Stimulated activated CD4-positive, alpha-beta T cell treated with anti-CD3 and anti-CD28 coated beads, Interleukin-4, amount 100 ng/mL, for 1 hour (primary cell): ENCODE data around the gene DUOX1.
"Not testable (repeated sequence)": the region's sequence is repeated elsewhere in the genome, so short reads cannot be mapped to it uniquely, and the experiment has no call there.

Source experiments
- DNase-seq: peaks from one replicate; pipeline ENCODE4 v3.0.0-alpha.2; 2020

Gene DUOX1

GRCh38 chr15:45129651-45130129 lies at the start of gene DUOX1, which contains the start of gene DUOXA1:
DUOX1 (plus strand) TSS chr15:45129994; CDS start chr15:45131967, 1,973 bp downstream.
DUOXA1 (minus strand) TSS chr15:45129879; CDS start chr15:45123014, 6,865 bp downstream.
- DNase-seq: peak; percentile 44

GRCh38 chr15:45080593-45080992 lies 49.2 kb upstream of the DUOX1 start:
- DNase-seq: not testable (repeated sequence)

GRCh38 chr15:45082412-45082811 lies 47.4 kb upstream of the DUOX1 start:
- not testable (repeated sequence) for DNase-seq

DNA sequence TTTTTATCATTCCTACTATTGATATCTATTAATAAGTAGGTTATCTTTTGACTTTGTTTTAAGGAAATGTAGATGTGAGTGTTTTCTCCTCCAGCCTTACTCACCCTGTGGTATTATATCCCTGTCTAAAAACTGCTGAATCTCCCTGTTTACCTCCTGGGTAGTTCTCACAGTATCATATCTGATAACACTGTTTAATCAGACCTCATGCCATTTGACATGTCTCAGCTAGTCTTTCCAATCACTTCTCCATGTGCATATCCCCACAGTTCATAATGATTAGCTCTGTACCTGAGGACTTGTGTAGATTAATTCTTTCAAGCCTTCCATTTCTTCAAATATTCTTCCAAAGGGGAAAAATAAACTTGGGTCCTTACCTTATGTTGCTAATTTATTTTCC lies 46.6 kb upstream of the DUOX1 start:
- DNase-seq: no peak

DNA sequence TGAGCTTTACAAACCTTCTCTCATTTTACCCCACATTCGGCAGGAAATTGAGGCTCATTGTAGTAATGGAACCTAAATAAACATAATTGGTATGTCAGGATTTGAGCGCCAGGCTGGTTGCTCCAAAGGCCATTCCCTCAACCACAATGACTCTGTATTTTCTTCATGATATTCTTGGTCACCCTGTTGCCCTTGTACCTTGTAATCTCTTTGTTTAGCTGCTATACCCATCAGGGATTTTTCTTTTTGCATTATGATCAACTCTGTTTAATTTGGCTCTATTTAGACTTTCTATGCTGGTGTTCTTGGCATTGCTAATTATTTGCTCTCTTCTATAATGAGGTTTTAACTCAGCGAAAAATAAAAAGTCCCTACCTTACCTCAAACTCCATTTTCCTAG lies 45.6 kb upstream of the DUOX1 start:
- no peak for DNase-seq

- no peak for DNase-seq
Observed at GRCh38 chr15:45087513-45087912, 42.3 kb upstream of the DUOX1 start.

DNA sequence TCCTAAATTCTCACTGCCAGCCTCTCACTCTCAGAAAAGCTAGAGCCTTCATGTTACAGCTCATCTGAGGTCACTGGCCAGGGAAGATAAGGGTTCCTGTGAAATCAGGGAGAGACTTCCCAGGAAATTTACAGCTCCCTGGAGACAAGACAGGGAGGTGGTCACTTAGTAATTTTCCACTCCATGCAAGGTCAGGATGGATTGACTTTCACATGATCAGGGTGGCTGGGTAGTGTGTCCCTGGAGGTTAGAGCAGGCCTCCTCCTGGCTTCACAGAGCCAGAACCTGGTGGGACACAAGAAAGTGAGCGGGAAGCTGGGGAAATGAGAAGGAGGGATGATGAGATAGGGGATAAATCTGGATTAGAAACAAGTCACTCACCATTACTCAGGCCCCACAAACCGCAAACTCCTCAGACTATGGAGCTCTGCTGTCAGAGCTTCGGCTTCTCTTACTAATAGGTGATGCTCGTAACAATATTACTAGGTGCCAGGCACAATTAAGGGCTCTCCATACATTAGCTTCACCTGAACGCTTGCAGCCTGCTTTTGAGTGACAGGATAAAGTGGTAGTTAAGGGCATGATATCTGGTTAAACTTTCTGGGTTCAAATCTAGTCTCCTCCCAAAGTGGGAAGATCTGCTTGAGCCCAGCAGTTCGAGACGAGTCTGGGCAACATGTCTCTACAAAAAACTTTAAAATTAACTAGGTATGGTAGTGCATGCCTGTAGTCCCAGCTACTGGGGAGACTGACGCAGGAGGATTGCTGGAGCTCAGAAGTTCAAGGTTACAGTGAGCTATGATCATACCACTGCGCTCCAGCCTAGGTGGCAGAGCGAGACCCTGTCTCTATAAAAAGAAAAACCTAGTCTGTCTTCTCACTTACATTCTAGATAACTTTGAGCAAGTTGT lies 40.7 kb upstream of the DUOX1 start:
- no peak for DNase-seq

DNA sequence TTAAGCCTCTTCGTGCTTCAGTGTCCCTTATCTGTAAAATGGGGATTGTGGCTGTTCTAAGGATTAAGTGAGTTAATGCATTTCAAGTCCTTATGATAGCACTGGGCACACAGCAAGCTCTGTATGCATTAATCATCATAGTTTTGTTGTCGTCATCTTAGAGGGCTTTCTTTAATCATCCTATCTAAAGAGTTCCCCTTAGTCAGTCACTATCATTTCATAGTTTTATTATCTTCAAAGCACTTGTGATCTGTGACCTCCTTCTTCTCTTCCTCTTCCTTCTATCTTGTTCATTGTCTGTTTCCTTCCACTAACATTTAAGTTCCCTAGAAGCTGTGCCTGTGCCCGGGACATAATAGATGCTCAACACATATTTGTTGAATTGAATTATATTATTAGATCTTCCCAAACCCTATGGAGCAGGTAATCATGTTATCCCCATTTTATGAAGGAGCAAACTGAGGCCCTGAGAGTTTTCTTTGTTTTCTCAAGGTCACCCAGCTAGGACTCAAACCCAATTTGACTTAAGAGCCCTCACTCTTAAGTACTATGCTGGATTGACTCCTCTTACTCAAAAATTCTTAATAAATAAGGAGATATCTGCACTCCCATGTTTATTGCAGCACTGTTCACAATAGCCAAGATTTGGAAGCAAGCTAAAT lies 40.0 kb upstream of the DUOX1 start:
- DNase-seq: no peak

DNA sequence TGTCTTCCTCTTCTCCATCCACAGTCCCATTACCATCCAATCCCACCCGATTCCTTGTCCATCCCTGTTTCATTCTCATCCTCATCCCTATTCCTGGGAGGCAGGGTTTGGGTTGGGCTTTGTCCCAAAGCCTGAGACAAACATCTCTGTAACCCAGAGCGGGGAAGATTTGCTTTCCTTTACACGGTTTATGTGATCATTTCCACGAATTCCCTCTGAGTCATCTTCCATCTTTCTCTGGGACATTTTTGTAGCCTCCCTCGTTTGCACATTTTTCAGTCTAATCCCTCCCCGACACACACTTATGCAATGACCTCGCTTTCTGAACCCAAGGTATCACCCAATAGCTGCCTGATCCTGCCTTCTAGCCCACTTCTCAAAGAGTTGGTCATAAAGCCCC lies 38.6 kb upstream of the DUOX1 start:
- no peak for DNase-seq

GRCh38 chr15:45091576-45091975 lies 38.2 kb upstream of the DUOX1 start:
- no peak for DNase-seq

- DNase-seq: no peak
Observed at GRCh38 chr15:45093013-45093412, 36.8 kb upstream of the DUOX1 start.

DNA sequence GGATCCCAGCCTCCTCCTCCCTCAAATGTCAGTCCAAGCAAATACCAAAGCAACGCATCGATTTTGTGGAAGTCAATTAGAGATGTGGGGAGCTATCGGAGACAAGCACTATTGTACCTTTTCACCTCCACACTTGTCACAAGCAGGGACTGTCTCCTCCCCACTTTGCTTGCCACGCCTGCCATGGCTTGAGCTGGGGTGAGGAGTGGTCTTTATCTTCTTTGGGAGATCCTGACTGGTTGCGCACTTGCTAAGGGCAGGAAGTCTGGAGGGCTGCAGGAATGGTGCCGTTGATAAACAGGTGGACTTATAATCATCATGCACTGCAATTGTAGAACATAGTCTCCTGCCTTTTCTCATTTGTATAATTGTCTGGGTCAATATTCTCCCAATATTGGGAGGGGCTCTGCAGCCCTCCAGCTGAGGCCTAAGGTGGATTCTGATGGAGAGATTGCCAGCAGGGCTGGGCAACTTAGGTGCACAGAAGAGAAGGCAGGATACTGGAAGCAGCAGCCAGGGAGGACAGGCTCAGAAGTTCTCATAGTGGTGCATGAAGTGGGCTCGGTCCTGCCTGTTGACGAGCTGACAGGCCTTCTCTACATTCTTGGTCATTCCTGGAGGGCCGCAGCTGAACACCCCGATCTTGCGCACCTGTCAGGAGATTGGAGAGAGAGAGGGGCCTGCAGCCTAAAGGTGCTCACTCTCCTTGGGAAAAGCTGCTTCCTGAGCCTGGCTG lies 36.0 kb upstream of the DUOX1 start:
- no peak for DNase-seq

- DNase-seq: no peak
Observed at GRCh38 chr15:45094358-45094730, 35.5 kb upstream of the DUOX1 start.

DNA sequence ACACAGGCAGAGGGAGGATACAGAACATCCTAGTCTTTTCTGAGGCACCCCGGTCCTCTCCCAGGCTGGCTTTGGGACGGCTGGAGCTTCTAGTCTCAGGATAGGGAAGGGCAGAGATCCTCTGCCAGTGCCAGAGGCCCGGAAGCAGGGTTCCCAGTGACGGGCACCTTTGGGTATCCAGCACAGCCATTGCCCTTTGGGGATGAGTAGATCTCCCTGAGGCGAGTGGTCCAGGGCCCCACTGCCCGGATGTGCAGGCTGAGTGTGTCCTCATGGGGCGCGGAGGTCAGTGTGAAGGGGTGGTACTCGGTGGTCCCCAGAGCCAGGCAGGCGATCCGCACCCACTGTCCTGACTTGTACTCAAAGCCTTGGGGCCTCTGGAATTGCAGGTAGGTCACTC lies 34.1 kb upstream of the DUOX1 start:
- DNase-seq: no peak

DNA sequence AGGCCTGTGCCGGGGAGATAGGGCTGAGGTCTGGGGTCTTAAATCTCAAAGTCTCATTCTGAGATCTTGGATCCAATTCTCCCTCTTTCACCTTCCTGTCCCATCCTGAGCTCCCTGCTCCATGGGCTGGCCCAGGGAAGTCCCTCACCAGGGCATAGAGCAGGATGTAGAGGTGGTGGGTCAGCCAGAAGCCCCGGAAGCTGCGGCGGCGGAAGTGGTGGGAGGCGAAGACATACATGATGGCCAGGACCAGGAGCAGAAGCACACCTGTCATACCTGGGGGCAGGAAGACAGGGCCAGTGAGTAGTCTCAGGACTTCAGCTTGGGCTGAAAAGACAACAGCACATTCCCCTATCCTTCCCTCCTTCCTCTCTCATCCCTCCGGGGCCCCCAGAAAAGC lies 32.3 kb upstream of the DUOX1 start:
- DNase-seq: no peak

DNA sequence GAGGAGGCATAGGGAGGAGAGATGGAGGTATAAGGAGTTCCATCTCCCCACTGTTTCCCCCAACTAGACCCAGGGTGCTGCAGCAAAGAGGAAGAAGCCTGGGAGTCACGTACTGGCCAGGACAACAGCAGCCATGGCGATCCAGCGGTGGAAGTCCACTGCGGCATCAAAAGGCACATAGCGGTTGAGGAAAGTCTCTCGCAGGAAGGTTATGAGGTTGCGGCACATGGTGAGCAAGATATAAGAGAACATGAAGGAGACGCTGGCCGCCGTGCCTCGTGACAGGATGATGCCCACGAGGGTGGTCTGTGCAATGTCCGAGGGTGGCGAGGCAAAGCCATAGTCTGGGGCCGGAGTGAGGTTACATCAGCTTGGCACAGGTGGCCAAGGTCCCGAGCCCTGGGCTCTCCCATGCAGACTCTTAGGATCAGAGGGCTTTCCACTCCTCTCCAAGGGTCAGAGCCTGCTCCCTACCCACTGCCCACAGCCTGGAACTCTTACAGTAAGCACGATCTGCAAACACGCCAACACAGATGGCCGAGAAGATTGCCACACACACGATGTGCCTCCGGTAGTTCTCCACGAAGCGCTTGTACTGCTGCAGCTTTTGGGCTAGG lies 30.1 kb upstream of the DUOX1 start:
- no peak for DNase-seq

DNA sequence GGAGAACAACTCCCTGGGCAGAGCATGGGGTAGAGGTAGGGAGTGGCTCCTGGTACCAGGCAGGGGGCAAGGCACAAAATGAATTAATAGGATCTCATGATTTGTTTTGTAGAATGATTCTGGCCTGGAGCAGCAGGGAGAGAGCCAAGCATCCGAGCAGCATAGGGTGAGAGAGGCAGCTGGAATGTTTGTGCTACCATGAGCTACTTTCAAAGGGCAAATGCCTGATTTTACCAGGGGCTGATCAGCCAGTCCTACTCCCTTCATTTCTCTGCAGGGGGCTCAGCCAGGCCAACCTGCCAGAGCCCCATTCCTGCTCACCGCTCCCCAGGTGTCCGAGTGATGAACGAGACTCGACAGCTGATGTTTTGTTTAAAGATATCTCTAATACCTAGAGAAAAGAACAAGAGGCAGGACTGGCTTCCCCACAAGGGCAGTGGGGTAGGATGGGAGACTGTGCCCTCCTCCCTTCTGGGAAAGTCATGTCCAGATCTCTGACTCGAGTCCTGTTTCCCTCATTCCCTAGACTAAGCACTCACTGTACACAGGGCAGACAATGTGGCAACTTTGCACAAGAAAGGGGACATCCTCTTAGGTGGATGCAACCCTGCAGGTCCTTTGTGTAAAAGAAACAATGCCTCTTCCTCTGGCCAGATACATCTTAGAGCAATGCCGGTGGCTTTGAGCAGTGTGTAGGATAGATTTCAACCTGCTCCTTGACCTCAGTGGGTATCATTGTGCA lies 28.7 kb upstream of the DUOX1 start:
- DNase-seq: no peak

DNA sequence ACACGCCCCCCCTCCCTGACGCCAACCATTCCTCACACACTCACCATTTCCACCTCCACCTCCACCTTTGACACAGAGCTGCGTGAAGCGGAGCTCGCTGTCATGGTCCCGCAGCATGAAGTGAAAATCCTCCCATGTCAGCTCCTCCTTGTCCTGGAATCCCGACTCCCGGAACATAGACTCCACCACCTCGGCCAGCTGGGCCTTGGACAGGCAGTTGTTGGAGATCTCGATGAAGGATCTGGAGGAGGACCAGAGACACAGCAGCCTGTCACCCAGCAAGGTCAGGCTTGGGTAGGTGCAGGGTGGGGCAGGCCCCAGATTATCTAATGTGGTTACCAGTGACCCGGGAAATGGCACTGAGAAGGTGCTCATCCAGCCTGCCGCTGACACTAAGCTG lies 28.0 kb upstream of the DUOX1 start:
- no peak for DNase-seq

DNA sequence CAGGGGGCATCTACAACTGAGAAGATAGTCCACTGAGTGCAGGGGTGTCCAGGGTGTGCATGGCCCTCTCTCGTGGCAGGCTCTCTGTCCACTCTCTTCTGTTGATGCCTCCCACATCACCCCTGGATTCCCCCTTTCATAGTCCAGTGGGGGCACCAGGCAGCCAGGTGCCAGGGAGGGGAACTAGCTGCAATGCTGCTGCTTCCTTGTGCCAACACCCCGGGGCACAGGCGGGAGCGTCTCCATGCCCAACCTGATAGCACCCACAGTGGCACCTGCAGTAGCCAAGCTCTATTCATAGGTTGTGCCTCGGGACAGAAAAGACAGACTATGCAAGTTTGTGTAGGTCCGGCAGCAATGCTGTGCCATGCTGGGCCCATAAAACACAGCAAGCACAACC lies 27.6 kb upstream of the DUOX1 start:
- DNase-seq: no peak

DNA sequence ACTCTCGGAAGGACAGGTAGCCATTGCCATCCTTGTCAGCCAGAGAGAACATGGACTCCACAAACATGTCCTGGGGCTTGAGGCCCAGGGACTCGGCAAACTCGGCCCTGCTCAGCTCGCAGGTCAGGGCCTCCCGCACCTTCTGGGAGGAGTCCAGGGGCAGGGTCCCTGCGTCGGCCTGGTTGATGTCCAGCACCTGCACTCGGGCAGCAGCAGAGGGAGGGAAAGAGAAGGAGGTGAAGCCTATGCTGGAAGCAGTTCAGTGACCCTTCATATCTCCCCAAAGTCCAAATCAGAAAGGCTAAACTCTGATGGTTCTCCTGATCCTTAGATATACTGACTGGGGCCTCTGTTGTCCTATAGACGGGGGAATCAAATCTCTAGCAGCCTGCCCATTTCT lies 25.6 kb upstream of the DUOX1 start:
- DNase-seq: not testable (repeated sequence)

GRCh38 chr15:45105586-45105985 lies 24.2 kb upstream of the DUOX1 start:
- no peak for DNase-seq
